HG02798 (cell line): Measurements from ENCODE around the gene OAF.
"Not testable (repeated sequence)": the region's sequence is repeated elsewhere in the genome, so short reads cannot be mapped to it uniquely, and the experiment has no call there.

Experiments
- ATAC-seq: cut with Tn5 transposase; IDR thresholded peaks from one replicate; pipeline ENCODE4 v1.9.1; 2021; ENCODE audit warnings: mild to moderate bottlenecking; ENCODE audit not compliant: unreplicated experiment, poor library complexity

OAF gene

GRCh38 chr11:120236169-120237107 is 25.6 kb downstream of the OAF start:
- no peak for ATAC-seq

DNA sequence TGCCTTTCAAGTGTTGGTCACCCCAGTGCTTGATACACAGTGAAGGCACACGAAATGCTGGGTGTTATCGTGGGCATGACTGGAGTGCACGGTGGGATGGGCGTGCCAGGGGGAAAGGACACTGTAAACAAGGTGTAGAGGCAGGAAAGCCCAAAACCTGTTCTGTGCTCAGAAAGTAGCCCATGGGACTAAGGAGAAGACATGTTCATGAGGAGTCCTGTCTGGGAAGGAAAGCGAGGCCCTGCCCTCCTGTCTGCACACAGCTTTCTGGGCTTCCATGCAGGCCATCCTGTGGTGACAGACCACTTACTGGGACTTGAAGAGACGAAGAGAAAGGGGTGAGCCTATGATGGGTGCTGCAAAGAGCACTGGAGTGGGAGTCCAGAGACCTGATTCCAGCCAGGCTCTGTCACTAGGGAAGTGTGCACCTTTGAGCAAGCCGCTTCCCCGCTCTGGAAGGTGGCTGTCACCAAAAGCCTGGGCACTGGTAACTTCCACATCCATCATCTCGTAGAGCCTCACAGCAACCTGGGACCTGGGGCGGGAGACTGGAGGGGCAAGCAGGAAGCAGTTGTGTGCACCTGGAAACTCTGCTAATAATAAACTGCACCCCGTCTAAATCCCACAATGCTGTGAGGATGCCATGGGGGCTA is 28.3 kb downstream of the OAF start:
- no peak for ATAC-seq

DNA sequence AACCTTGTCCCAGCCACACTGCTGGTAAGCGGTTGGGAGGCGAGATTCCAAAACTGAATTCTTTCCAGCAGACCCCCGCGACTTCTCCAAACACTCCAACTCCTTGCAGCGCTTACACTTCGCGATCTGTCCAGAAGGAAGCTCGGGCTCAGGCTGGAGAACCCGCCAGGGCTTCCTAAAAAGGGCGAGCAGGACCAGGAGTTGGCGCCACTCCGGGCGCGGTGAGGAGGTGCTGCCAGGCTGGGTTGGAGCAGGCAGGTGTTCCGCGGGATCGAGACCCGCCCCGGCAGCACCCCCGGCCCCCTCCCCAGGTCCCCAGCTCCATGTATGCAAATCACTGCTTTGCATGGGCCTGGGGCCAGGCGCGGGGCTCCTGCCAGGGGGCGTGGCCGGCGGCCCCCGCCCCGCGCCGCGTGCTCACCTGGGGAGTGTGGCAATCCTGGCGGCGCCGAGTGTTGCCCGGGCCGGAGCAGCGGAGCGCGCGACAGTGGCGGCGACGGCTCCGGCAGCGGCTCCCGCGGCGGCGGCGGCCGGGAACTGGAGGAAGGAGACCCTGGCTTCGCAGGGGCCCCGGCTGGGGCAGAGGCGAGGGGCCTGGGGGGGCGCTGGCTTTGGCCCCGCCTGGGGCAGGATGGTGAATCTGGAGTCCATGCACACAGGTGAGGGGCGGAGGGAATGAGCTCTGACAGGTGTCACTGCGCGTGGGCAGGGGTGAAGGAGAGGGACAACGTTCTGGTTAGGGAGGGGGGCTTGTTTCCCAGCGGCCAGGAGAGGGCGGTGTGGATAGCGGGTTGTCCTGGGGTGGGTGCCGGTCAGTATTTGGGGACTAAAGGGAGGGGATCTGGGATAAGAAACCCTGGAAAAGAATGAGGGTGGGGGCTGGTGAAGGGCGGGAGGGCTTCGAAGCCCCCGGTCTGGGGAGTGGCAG is 29.1 kb downstream of the OAF start, which contains the start of gene POU2F3:
TSS of gene POU2F3 (plus strand) at position 428 of the 928 bp plus-strand sequence. CDS start at position 632, 204 bp downstream.
- no peak for ATAC-seq

GRCh38 chr11:120240866-120241265 is 30.0 kb downstream of the OAF start:
- no peak for ATAC-seq

DNA sequence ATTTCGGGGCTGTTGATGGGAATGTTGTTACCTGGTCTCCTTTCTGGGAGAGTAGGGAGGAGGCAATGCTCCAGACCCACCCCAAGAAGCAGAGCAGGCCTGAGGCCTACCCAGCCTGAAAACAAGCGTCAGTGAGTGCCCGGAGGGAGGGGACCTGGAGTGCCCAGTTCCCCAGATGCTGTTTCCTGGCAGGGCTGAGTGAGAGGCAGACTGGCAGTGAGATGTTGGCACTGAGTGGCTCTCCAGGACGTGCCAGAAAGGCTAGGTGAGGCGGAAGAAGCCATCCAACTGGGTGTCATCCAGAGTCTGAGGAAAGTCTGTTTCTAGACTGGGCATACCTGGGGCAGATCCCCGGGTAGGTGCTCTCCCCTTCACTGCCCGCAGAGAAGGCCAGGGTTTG is 30.4 kb downstream of the OAF start:
- no peak for ATAC-seq

DNA sequence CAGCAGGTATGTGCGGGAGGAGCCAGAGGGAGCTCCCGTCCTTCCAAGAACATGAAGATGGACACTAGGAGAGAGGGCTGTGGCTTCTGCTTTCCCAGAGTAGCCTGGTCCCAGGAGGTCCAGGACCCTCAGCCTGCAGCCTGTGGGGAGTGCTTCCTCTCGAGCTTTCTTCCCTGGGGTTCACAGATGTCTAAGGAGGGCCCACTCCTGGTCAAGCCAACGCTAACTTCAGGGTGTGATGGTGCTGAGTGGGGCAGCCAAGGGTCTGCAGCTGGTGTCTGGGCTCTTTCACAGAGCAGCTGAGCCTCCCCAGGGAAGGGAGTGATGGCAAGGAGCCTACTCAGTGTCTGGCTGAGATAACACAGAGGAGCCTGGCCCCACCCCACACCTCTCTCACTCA is 32.4 kb downstream of the OAF start:
- no peak for ATAC-seq

DNA sequence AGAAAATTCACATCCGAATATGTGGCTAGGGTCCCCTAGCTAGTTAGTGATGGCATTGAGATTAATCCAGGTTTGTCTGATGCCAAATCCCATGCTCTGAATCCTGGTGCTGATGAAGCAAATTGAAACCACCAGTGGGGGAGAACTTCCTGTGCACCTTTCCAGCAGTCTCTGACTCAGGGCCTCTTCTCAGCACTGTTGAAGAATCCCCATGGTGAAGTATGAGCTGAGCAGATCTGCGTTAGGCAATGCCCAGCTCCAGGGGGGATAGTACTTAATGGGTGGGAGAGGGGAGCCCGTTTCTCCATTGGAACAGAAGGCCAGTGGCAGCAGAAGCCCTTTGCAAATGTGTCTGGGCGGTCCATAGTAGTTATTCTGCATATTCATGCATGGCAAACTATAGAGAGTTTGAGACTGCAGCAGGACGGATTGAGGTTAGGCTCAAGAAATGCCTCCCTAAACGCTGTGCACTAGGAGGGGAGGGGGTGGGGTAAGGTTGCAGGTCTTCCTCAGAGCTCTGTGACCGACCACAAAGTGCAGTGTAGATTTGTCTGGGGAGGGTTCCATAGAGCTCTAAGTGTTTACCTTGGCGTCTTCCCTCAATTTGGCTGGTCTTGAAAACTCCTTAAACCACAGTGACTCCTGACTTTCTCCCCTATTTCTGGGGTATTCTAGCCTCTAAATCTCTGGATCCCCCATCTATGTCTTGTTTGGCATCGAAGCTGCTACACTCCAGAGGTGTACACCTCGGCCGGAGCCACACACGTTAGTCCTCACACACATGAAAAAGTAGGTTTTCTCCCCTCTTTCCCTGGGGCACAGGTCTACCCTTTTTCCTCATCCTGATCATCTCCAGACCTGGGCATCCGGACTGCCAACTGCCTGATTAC is 33.9 kb downstream of the OAF start:
- no peak for ATAC-seq

GRCh38 chr11:120245434-120245833 is 34.6 kb downstream of the OAF start:
- no peak for ATAC-seq

- ATAC-seq, result peak; percentile 60
Measured at GRCh38 chr11:120248551-120249278, 37.9 kb downstream of the OAF start.

GRCh38 chr11:120249279-120250262 is 38.7 kb downstream of the OAF start:
- peak; percentile 17 for ATAC-seq

GRCh38 chr11:120253377-120253776 is 42.5 kb downstream of the OAF start:
- not testable (repeated sequence) for ATAC-seq

GRCh38 chr11:120254788-120255518 is 44.1 kb downstream of the OAF start:
- ATAC-seq, result no peak

GRCh38 chr11:120255519-120255866 is 44.7 kb downstream of the OAF start:
- ATAC-seq, result no peak

GRCh38 chr11:120256178-120256577 is 45.3 kb downstream of the OAF start:
- ATAC-seq, result no peak

DNA sequence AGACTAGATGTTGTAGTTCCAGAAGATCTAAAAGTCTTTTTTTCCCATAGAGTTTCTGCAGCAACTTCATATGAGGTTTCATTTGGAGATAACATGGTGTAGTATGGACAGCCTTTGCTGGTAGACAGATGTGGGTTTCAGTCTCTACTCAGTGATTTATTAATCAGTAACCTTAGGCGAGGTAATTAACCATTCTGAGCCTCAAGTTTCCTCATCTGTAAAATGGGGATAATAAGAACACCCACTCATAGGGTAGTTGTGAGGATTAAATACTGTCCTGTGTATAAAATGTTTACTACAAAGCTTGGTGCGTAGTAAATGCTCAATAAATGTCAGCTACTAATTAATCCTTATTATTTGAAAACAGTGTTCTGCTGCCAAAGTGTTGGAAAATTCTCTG is 45.9 kb downstream of the OAF start:
- no peak for ATAC-seq

- ATAC-seq, result no peak
Measured at GRCh38 chr11:120257346-120257745, 46.5 kb downstream of the OAF start.

DNA sequence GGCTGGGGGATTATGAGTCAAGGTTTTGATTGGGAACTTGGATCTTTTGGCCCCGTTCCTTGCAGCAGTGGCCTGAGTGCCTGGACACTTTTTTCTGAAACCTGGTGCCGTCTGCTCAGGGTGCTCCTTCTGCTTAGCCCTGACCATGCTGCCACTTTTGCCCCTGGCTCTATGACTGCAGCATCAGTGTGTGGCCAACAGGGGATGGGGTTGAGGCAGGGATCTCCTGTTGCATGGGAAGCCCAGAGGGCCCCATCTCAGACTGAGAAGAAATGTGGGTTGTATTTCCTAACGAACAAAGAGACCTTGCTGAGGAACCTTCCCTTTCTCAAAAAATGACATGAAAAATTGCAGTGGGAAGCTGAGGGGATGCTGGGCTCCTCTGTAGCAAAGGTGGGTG is 47.8 kb downstream of the OAF start:
- no peak for ATAC-seq
